Gastroesophageal sphincter (tissue), 4 donors: Measurements from ENCODE around the gene ADGRG3. TPM values are rescaled to one million over a fixed set of nuclear protein-coding genes. Genes with fewer than 3 reads are reported as not detected.

Experiments used
- ATAC-seq: fragments of 150-250 bp; one replicate; pipeline ENCODE4 v1.9.1; 2016; ENCODE audit warnings: mild to moderate bottlenecking, moderate library complexity
- H3K27ac ChIP-seq, 4 donors: fragments of 200-600 bp; sonication (generic) in 3 of 4; 1 replicate in 3 of 4; 2 replicates in 1 of 4; pipeline ENCODE4 v1.5.1; 2016 to 2019
- H3K27me3 ChIP-seq: fragments of 200-600 bp; sonication (generic); one replicate; pipeline ENCODE4 v1.5.1; 2019
- H3K36me3 ChIP-seq, 2 donors: fragments of 200-600 bp; sonication (generic); one replicate each; pipeline ENCODE4 v1.5.1; 2019; ENCODE audit warnings: control low read depth in 1 of 2
- H3K4me1 ChIP-seq, 3 donors: fragments of 200-600 bp; sonication (generic); 1 replicate in 2 of 3; 2 replicates in 1 of 3; pipeline ENCODE4 v1.5.1; 2016 to 2019; ENCODE audit warnings: control low read depth in 2 of 3
- H3K4me3 ChIP-seq, 2 donors: fragments of 200-600 bp; sonication (generic); one replicate each; pipeline ENCODE4 v1.5.1; 2019; ENCODE audit warnings: mild to moderate bottlenecking in 1 of 2, moderate library complexity in 1 of 2
- H3K9me3 ChIP-seq, 3 donors: fragments of 200-600 bp; sonication (generic); one replicate each; pipeline ENCODE4 v1.5.1; 2017 to 2019; ENCODE audit warnings: control low read depth in 2 of 3
- CTCF ChIP-seq, 4 experiments: fragments of 200-600 bp in 2 of 4; fragments of 450-650 bp in 2 of 4; sonication (generic) in 1 of 4; IDR thresholded peaks; one replicate each; pipeline ENCODE4 v1.5.1; 2017 to 2019; ENCODE audit warnings: antibody characterized with exemption in 4 of 4, mild to moderate bottlenecking in 2 of 4, moderate library complexity in 2 of 4
- EP300 ChIP-seq: sonication (generic); formaldehyde crosslinking; IDR thresholded peaks from one replicate; pipeline ENCODE4 v1.6.1; 2017; ENCODE audit warnings: antibody characterized with exemption, mild to moderate bottlenecking
- POLR2A ChIP-seq, 2 donors: fragments of 450-650 bp; IDR thresholded peaks; one replicate each; pipeline ENCODE4 v1.6.1; 2017; ENCODE audit warnings: antibody characterized with exemption in 2 of 2, mild to moderate bottlenecking in 2 of 2, moderate library complexity in 1 of 2
- POLR2AphosphoS5 ChIP-seq: sonication (generic); formaldehyde crosslinking; IDR thresholded peaks from one replicate; pipeline ENCODE4 v1.6.1; 2017; ENCODE audit warnings: antibody characterized with exemption
- WGBS, 2 donors: methylation state at CpG; one replicate each; pipeline ENCODE4 v1.1.5; 2018; ENCODE audit warnings: low coverage in 1 of 2; 5-methylcytosine and 5-hydroxymethylcytosine counted together
- total RNA-seq, 4 donors: library from RNA; depleted of rRNA; stranded (reverse); fragments of >200 nt; gene quantifications; one replicate each; pipeline ENCODE4 v1.1.0, GENCODE V29; 2016

The ADGRG3 gene
- total RNA-seq, 4 donors from 2014 or later: 0.31 to 7.4 (median 2.2) TPM

- ATAC-seq: no peak
- Histone ChIP-seq H3K36me3 (no peaks in the 10 kb centered on the region), H3K4me1 (no peaks in the 10 kb centered on the region), H3K9me3 (no peaks in the 10 kb centered on the region), H3K27ac (no peak overlapping the region), H3K4me3 (no peak overlapping the region), H3K27me3 (peaks cover 4% of the 10 kb centered on the region)
- 85% methylated on average over 7 of the region's 17 CpGs; no CpG with 5 or more reads in 1 of the 2 donors for WGBS, 2 donors
- TF ChIP-seq POLR2AphosphoS5 (no peak), CTCF (IDR thresholded peaks at IDR 0.05) (no peak), EP300 (no peak), POLR2A (IDR thresholded peaks at IDR 0.05) (no peak)
These were observed 29.9 kb downstream of the ADGRG3 start for GRCh38 chr16:57697896-57698537.

- WGBS, 2 donors: 40 to 100% methylated on average over 1 of the region's 16 CpGs
- ATAC-seq: no peak
- Histone ChIP-seq H3K9me3 (no peaks in the 10 kb centered on the region), H3K27ac (no peak overlapping the region), H3K4me1 (no peaks in the 10 kb centered on the region), H3K4me3 (no peak overlapping the region), H3K36me3 (no peaks in the 10 kb centered on the region), H3K27me3 (peaks cover 4% of the 10 kb centered on the region)
- TF ChIP-seq CTCF (IDR thresholded peaks at IDR 0.05) (no peak), EP300 (no peak), POLR2A (IDR thresholded peaks at IDR 0.05) (no peak), POLR2AphosphoS5 (no peak)
These were observed 30.8 kb downstream of the ADGRG3 start for GRCh38 chr16:57698812-57699405.

GRCh38 chr16:57699481-57699880 is 31.4 kb downstream of the ADGRG3 start:
- peaks cover under 1% of the 10 kb centered on the region for H3K27me3 ChIP-seq
- H3K36me3 ChIP-seq: no peaks in the 10 kb centered on the region
- H3K4me3 ChIP-seq: no peak overlapping the region
- H3K27ac ChIP-seq: no peak overlapping the region
- no peaks in the 10 kb centered on the region for H3K4me1 ChIP-seq
- no peak for TF ChIP-seq CTCF (IDR thresholded peaks at IDR 0.05)
- TF ChIP-seq POLR2AphosphoS5: no peak
- no peak for TF ChIP-seq EP300
- no peak for TF ChIP-seq POLR2A (IDR thresholded peaks at IDR 0.05)
- no peak for ATAC-seq
- H3K9me3 ChIP-seq: no peaks in the 10 kb centered on the region
- 100% methylated on average over 1 of the region's 3 CpGs; no CpG with 5 or more reads in 1 of the 2 donors for WGBS, 2 donors

GRCh38 chr16:57699899-57700298 is 31.8 kb downstream of the ADGRG3 start:
- TF ChIP-seq EP300 (no peak), CTCF (IDR thresholded peaks at IDR 0.05) (no peak), POLR2AphosphoS5 (no peak), POLR2A (IDR thresholded peaks at IDR 0.05) (no peak)
- WGBS, 2 donors: no CpG with 5 or more reads among the region's 7 CpGs
- Histone ChIP-seq H3K9me3 (no peaks in the 10 kb centered on the region), H3K27me3 (no peaks in the 10 kb centered on the region), H3K4me1 (no peaks in the 10 kb centered on the region), H3K4me3 (no peak overlapping the region), H3K27ac (no peak overlapping the region), H3K36me3 (no peaks in the 10 kb centered on the region)
- ATAC-seq: no peak
